Measurements from ENCODE around the gene DLG2.
"Not testable (repeated sequence)": the region's sequence is repeated elsewhere in the genome, so short reads cannot be mapped to it uniquely, and the experiment has no call there.

Gene DLG2

GRCh38 chr11:83448686-83449085 is 2178.5 kb downstream of the DLG2 start:
- Histone ChIP-seq H2BK120ac (ENCODE audit: low read depth, low read length) (no peak overlapping the region), H2BK12ac (ENCODE audit: low read length in 2 of 2) (no peak overlapping the region), H3K9me3 (ENCODE audit: control insufficient read depth, low read length) (no peaks in the 10 kb centered on the region), H2AK5ac (ENCODE audit: low read length, severe bottlenecking) (no peak overlapping the region), H3K14ac (ENCODE audit: low read length in 2 of 2) (no peak overlapping the region), H4K91ac (ENCODE audit: low read length) (no peak overlapping the region), H2BK15ac (ENCODE audit: low read depth, poor library complexity, severe bottlenecking) (no peak overlapping the region), H3K79me1 (replicated peaks; ENCODE audit: low read length, poor library complexity, severe bottlenecking) (no peaks in the 10 kb centered on the region), H3K36me3 (ENCODE audit: control insufficient read depth in 1 of 2, insufficient read depth in 2 of 2, low read depth in 1 of 2, low read length in 2 of 2) (no peaks in the 10 kb centered on the region), H3K4me3 (ENCODE audit: insufficient read depth in 1 of 2, low read depth in 1 of 2, low read length in 2 of 2) (no peak overlapping the region), H4K8ac (ENCODE audit: low read length) (no peak overlapping the region), H3K4me1 (ENCODE audit: control insufficient read depth, insufficient read depth, low read depth, low read length) (no peaks in the 10 kb centered on the region), H3K4ac (ENCODE audit: low read depth in 1 of 2, low read length in 2 of 2) (no peak overlapping the region), H2AFZ (ENCODE audit: low read depth, low read length) (no peak overlapping the region), H3K4me2 (ENCODE audit: low read length, poor library complexity, severe bottlenecking) (no peak overlapping the region), H3K23ac (ENCODE audit: low read length in 2 of 2) (no peak overlapping the region), H3K18ac (ENCODE audit: low read depth in 1 of 2, low read length in 2 of 2) (no peak overlapping the region), H3K27me3 (ENCODE audit: control insufficient read depth in 1 of 2, insufficient read depth in 1 of 2, low read length in 2 of 2) (no peaks in the 10 kb centered on the region), H2BK5ac (ENCODE audit: low read depth, low read length, poor library complexity, severe bottlenecking) (no peak overlapping the region), H3K9ac (ENCODE audit: low read length) (no peak overlapping the region), H3K27ac (ENCODE audit: low read length, poor library complexity, severe bottlenecking) (no peak overlapping the region)
- DNase-seq: no peak
- WGBS: 78% methylated on average over 2 of the region's 2 CpGs

- 39% methylated on average over 6 of the region's 6 CpGs for WGBS
Measured at GRCh38 chr11:83443880-83444279, 2183.3 kb downstream of the DLG2 start.

GRCh38 chr11:83441601-83442000 is 2185.5 kb downstream of the DLG2 start:
- no peak overlapping the region for H2AFZ ChIP-seq (ENCODE audit: low read depth, low read length)
- no peaks in the 10 kb centered on the region for H3K9me3 ChIP-seq (ENCODE audit: control insufficient read depth, low read length)
- no peak overlapping the region for H2BK120ac ChIP-seq (ENCODE audit: low read depth, low read length)
- no peak overlapping the region for H2BK15ac ChIP-seq (ENCODE audit: low read depth, poor library complexity, severe bottlenecking)
- no peak overlapping the region for H3K9ac ChIP-seq (ENCODE audit: low read length)
- 40% methylated on average over 1 of the region's 2 CpGs for WGBS
- no peak overlapping the region for H2BK12ac ChIP-seq (ENCODE audit: low read length in 2 of 2)
- H2BK5ac ChIP-seq (ENCODE audit: low read depth, low read length, poor library complexity, severe bottlenecking): no peak overlapping the region
- no peak overlapping the region for H3K4me3 ChIP-seq (ENCODE audit: insufficient read depth in 1 of 2, low read depth in 1 of 2, low read length in 2 of 2)
- no peak overlapping the region for H3K14ac ChIP-seq (ENCODE audit: low read length in 2 of 2)
- no peaks in the 10 kb centered on the region for H3K36me3 ChIP-seq (ENCODE audit: control insufficient read depth in 1 of 2, insufficient read depth in 2 of 2, low read depth in 1 of 2, low read length in 2 of 2)
- no peak overlapping the region for H3K4ac ChIP-seq (ENCODE audit: low read depth in 1 of 2, low read length in 2 of 2)
- no peaks in the 10 kb centered on the region for H3K27me3 ChIP-seq (ENCODE audit: control insufficient read depth in 1 of 2, insufficient read depth in 1 of 2, low read length in 2 of 2)
- no peak overlapping the region for H2AK5ac ChIP-seq (ENCODE audit: low read length, severe bottlenecking)
- no peaks in the 10 kb centered on the region for H3K4me1 ChIP-seq (ENCODE audit: control insufficient read depth, insufficient read depth, low read depth, low read length)
- no peaks in the 10 kb centered on the region for H3K79me1 ChIP-seq (replicated peaks; ENCODE audit: low read length, poor library complexity, severe bottlenecking)
- no peak overlapping the region for H4K91ac ChIP-seq (ENCODE audit: low read length)
- no peak for DNase-seq
- no peak overlapping the region for H4K8ac ChIP-seq (ENCODE audit: low read length)
- no peak overlapping the region for H3K23ac ChIP-seq (ENCODE audit: low read length in 2 of 2)
- H3K18ac ChIP-seq (ENCODE audit: low read depth in 1 of 2, low read length in 2 of 2): no peak overlapping the region
- no peak overlapping the region for H3K27ac ChIP-seq (ENCODE audit: low read length, poor library complexity, severe bottlenecking)
- no peak overlapping the region for H3K4me2 ChIP-seq (ENCODE audit: low read length, poor library complexity, severe bottlenecking)

More at GRCh38 chr11:83443880-83444279, 2183.3 kb downstream of the DLG2 start:
- not testable (repeated sequence) for H3K4me2 ChIP-seq (ENCODE audit: low read length, poor library complexity, severe bottlenecking); H3K27me3 ChIP-seq (ENCODE audit: control insufficient read depth in 1 of 2, insufficient read depth in 1 of 2, low read length in 2 of 2); H3K18ac ChIP-seq (ENCODE audit: low read depth in 1 of 2, low read length in 2 of 2); H3K23ac ChIP-seq (ENCODE audit: low read length in 2 of 2); H4K8ac ChIP-seq (ENCODE audit: low read length); H3K14ac ChIP-seq (ENCODE audit: low read length in 2 of 2); H3K4ac ChIP-seq (ENCODE audit: low read depth in 1 of 2, low read length in 2 of 2); H3K36me3 ChIP-seq (ENCODE audit: control insufficient read depth in 1 of 2, insufficient read depth in 2 of 2, low read depth in 1 of 2, low read length in 2 of 2); H2BK15ac ChIP-seq (ENCODE audit: low read depth, poor library complexity, severe bottlenecking); H2AK5ac ChIP-seq (ENCODE audit: low read length, severe bottlenecking); H3K4me1 ChIP-seq (ENCODE audit: control insufficient read depth, insufficient read depth, low read depth, low read length); H3K9me3 ChIP-seq (ENCODE audit: control insufficient read depth, low read length); H4K91ac ChIP-seq (ENCODE audit: low read length); H3K4me3 ChIP-seq (ENCODE audit: insufficient read depth in 1 of 2, low read depth in 1 of 2, low read length in 2 of 2); H2BK5ac ChIP-seq (ENCODE audit: low read depth, low read length, poor library complexity, severe bottlenecking); H2BK12ac ChIP-seq (ENCODE audit: low read length in 2 of 2); H3K27ac ChIP-seq (ENCODE audit: low read length, poor library complexity, severe bottlenecking); H2BK120ac ChIP-seq (ENCODE audit: low read depth, low read length); H3K9ac ChIP-seq (ENCODE audit: low read length); H2AFZ ChIP-seq (ENCODE audit: low read depth, low read length); DNase-seq; H3K79me1 ChIP-seq (replicated peaks; ENCODE audit: low read length, poor library complexity, severe bottlenecking)

GRCh38 chr11:83441171-83441570 is 2186.0 kb downstream of the DLG2 start:
- WGBS: 0% methylated on average over 1 of the region's 4 CpGs
- H3K27ac ChIP-seq (ENCODE audit: low read length, poor library complexity, severe bottlenecking): no peak overlapping the region
- H3K27me3 ChIP-seq (ENCODE audit: control insufficient read depth in 1 of 2, insufficient read depth in 1 of 2, low read length in 2 of 2): no peaks in the 10 kb centered on the region
- no peak overlapping the region for H2BK12ac ChIP-seq (ENCODE audit: low read length in 2 of 2)
- H2AK5ac ChIP-seq (ENCODE audit: low read length, severe bottlenecking): no peak overlapping the region
- no peaks in the 10 kb centered on the region for H3K4me1 ChIP-seq (ENCODE audit: control insufficient read depth, insufficient read depth, low read depth, low read length)
- no peaks in the 10 kb centered on the region for H3K36me3 ChIP-seq (ENCODE audit: control insufficient read depth in 1 of 2, insufficient read depth in 2 of 2, low read depth in 1 of 2, low read length in 2 of 2)
- no peak overlapping the region for H3K18ac ChIP-seq (ENCODE audit: low read depth in 1 of 2, low read length in 2 of 2)
- H4K91ac ChIP-seq (ENCODE audit: low read length): no peak overlapping the region
- no peak overlapping the region for H3K4me3 ChIP-seq (ENCODE audit: insufficient read depth in 1 of 2, low read depth in 1 of 2, low read length in 2 of 2)
- H2AFZ ChIP-seq (ENCODE audit: low read depth, low read length): no peak overlapping the region
- no peak overlapping the region for H3K4me2 ChIP-seq (ENCODE audit: low read length, poor library complexity, severe bottlenecking)
- no peak overlapping the region for H3K9ac ChIP-seq (ENCODE audit: low read length)
- no peak overlapping the region for H2BK120ac ChIP-seq (ENCODE audit: low read depth, low read length)
- H3K23ac ChIP-seq (ENCODE audit: low read length in 2 of 2): no peak overlapping the region
- no peak overlapping the region for H2BK15ac ChIP-seq (ENCODE audit: low read depth, poor library complexity, severe bottlenecking)
- H3K4ac ChIP-seq (ENCODE audit: low read depth in 1 of 2, low read length in 2 of 2): no peak overlapping the region
- no peak overlapping the region for H2BK5ac ChIP-seq (ENCODE audit: low read depth, low read length, poor library complexity, severe bottlenecking)
- H4K8ac ChIP-seq (ENCODE audit: low read length): no peak overlapping the region
- H3K9me3 ChIP-seq (ENCODE audit: control insufficient read depth, low read length): no peaks in the 10 kb centered on the region
- no peaks in the 10 kb centered on the region for H3K79me1 ChIP-seq (replicated peaks; ENCODE audit: low read length, poor library complexity, severe bottlenecking)
- no peak overlapping the region for H3K14ac ChIP-seq (ENCODE audit: low read length in 2 of 2)
- no peak for DNase-seq

All from mesenchymal stem cell (in vitro differentiated cells and primary cell).